ENCODE results near the gene ACSBG1.

The ACSBG1 gene

GRCh38 chr15:78130466-78131294 lies 103.7 kb downstream of the ACSBG1 start:
- no peak for FAIRE-seq
- TF ChIP-seq POLR2A (IDR thresholded peaks at IDR 0.05; ENCODE audit: low read depth, low read length) (no peak), POLR2AphosphoS5 (IDR thresholded peaks at IDR 0.05; ENCODE audit: low read depth, low read length) (no peak), TAF1 (IDR thresholded peaks at IDR 0.05; ENCODE audit: borderline replicate concordance, low read depth, low read length) (no peak)
- no peak for DNase-seq (ENCODE audit: insufficient read length)

DNA sequence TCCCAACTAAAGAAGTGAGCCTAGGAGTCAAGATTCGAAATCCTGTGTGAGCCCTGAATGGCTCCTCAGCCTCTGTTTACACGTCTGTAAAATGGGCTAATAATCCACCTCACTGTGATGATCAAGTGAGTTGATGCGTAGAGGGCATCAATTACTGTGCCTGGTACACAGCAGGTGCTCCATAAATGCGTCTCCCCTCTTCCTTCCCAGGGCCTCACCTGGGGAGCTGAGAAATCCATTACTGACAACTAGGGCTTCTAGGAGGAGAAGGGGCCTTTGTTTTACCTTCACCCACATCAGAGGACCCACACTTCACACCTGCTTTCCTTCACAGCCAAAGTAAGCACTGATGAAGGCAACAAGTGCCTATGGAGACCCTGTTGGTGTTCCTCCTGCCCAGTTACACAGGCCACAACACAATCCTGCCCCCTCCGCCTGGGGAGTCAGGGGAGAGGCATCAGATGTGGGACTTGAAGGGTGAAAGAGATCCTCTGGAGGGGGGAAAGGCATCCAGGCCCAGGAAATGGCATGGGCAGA lies 104.5 kb downstream of the ACSBG1 start:
- no peak for DNase-seq (ENCODE audit: insufficient read length)
- no peak for FAIRE-seq
- TF ChIP-seq POLR2A (IDR thresholded peaks at IDR 0.05; ENCODE audit: low read depth, low read length) (no peak), POLR2AphosphoS5 (IDR thresholded peaks at IDR 0.05; ENCODE audit: low read depth, low read length) (no peak), TAF1 (IDR thresholded peaks at IDR 0.05; ENCODE audit: borderline replicate concordance, low read depth, low read length) (no peak)

DNA sequence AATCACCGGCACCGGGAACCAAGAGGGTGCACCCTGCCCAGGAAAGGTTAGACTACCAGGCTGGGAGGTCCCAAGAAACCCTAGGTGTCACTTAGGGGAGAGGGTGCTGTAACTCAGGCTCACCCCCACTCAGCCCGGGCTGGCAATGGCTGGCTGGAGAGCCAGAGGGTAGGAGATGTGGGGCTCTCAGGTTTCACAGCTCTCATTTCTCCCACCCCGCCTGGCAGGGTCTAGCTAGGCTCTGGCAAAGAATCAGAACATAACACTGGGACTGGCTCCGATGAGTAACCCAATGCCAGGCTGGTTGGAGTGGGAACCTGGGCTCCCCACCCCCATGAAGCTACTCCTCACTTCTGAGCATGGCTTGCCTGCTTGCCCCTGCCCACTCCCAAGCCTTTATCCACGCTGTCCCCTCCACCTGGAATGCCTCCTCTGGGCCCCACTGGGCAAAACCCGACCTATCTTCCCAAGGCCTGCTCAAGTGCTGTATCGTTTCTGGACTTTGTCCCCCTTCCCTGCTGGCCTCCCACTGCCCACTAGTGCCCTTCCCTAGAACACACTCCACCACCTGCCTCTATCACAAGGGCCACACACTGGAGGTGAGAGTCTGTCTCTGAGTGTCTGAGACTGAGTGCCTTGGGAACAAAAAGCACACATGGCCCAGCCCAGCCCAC lies 105.2 kb downstream of the ACSBG1 start:
- no peak for FAIRE-seq
- no peak for DNase-seq (ENCODE audit: insufficient read length)
- TF ChIP-seq TAF1 (IDR thresholded peaks at IDR 0.05; ENCODE audit: borderline replicate concordance, low read depth, low read length) (no peak), POLR2AphosphoS5 (IDR thresholded peaks at IDR 0.05; ENCODE audit: low read depth, low read length) (no peak), POLR2A (IDR thresholded peaks at IDR 0.05; ENCODE audit: low read depth, low read length) (no peak)

DNA sequence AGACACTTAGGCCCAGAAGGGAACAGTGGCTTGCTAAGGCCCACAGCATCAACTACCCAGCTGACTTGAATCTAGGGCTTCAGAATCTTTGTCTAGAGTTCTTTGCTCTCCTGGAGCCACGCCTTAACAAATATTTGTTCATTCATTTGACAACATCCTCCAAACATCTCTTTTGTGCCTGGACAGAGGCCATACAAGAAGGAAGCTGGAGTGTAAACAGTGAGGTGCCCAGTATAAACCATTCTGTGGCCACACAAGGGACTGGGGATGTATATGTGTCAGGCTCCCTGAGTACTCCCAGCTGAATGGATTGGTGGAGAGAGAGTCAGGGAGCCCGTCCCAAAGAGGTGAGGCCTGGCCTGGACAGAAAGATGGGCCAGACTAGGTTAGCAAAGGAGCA lies 106.5 kb downstream of the ACSBG1 start:
- DNase-seq (ENCODE audit: insufficient read length) (no peak), FAIRE-seq (no peak)
- TF ChIP-seq POLR2AphosphoS5 (IDR thresholded peaks at IDR 0.05; ENCODE audit: low read depth, low read length) (no peak), TAF1 (IDR thresholded peaks at IDR 0.05; ENCODE audit: borderline replicate concordance, low read depth, low read length) (no peak), POLR2A (IDR thresholded peaks at IDR 0.05; ENCODE audit: low read depth, low read length) (no peak)

DNA sequence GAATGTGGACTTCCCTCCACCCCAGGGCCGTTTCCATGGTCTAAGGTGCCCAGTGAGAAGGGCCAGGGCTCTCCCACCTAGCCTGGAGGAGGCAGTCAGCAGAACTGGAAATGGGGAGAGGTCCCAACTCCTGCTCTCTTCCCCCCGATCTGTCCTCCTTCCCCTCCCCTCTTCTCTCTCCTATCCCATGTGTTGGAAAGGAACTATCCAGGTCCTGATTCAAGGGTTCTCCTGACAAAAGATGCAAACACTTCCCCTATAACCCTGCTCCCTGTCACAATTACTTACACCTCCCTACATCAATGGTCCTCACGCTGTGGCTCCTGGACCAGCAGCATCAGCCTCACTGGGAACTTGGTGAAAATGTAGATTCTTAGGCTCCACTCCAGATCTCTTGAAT lies 109.1 kb downstream of the ACSBG1 start:
- TF ChIP-seq POLR2AphosphoS5 (IDR thresholded peaks at IDR 0.05; ENCODE audit: low read depth, low read length) (no peak), TAF1 (IDR thresholded peaks at IDR 0.05; ENCODE audit: borderline replicate concordance, low read depth, low read length) (no peak), POLR2A (IDR thresholded peaks at IDR 0.05; ENCODE audit: low read depth, low read length) (no peak)
- DNase-seq (ENCODE audit: insufficient read length) (no peak), FAIRE-seq (no peak)

- FAIRE-seq, result no peak
- no peak for DNase-seq (ENCODE audit: insufficient read length)
- no peak for TF ChIP-seq POLR2AphosphoS5 (IDR thresholded peaks at IDR 0.05; ENCODE audit: low read depth, low read length)
- no peak for TF ChIP-seq POLR2A (IDR thresholded peaks at IDR 0.05; ENCODE audit: low read depth, low read length)
- TF ChIP-seq TAF1 (IDR thresholded peaks at IDR 0.05; ENCODE audit: borderline replicate concordance, low read depth, low read length), result no peak
Measured at GRCh38 chr15:78120523-78120922, 113.8 kb downstream of the ACSBG1 start.

Measured in GM12892 (cell line).